Gastrocnemius medialis (tissue), 4 donors: ENCODE measurements around the gene ITGB7.

Experiments
- POLR2A ChIP-seq, 2 donors: fragments of 450-650 bp; IDR thresholded peaks; one replicate each; pipeline ENCODE4 v1.6.1; 2017; ENCODE audit warnings: antibody characterized with exemption in 2 of 2, mild to moderate bottlenecking in 2 of 2, moderate library complexity in 2 of 2
- TF ChIP-seq, protein P1 (sequence below), 5 experiments: fragments of 450-650 bp in 3 of 5; fragments of 200-600 bp in 2 of 5; sonication (generic) in 2 of 5; IDR thresholded peaks in 4 of 5; conservative IDR thresholded peaks in 1 of 5; 1 replicate in 4 of 5; 2 replicates in 1 of 5; pipeline ENCODE4 v1.5.1; 2016 to 2019; ENCODE audit warnings: antibody characterized with exemption in 5 of 5, mild to moderate bottlenecking in 3 of 5, moderate library complexity in 3 of 5

DNA sequence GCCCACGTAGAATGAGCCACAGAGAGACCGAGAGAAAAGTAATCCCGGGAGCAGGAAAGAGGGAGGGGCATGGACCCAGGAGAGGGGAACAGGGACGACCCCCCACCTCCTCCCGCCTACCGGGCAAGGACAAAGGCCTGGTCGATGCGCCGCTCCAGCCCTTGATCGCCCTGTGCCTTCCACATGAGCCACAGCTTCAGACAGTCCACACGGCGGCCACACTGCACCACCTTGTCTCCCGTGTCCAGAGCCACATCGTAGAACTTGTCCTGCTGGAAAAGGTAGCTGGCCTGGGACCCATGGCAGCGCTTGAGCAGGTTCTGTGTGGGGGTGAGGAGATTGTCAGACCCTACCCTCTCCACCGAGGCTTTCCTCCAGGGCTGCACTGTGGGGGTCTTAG is 47.1 kb downstream of the ITGB7 start:
- TF ChIP-seq, protein P1, sequence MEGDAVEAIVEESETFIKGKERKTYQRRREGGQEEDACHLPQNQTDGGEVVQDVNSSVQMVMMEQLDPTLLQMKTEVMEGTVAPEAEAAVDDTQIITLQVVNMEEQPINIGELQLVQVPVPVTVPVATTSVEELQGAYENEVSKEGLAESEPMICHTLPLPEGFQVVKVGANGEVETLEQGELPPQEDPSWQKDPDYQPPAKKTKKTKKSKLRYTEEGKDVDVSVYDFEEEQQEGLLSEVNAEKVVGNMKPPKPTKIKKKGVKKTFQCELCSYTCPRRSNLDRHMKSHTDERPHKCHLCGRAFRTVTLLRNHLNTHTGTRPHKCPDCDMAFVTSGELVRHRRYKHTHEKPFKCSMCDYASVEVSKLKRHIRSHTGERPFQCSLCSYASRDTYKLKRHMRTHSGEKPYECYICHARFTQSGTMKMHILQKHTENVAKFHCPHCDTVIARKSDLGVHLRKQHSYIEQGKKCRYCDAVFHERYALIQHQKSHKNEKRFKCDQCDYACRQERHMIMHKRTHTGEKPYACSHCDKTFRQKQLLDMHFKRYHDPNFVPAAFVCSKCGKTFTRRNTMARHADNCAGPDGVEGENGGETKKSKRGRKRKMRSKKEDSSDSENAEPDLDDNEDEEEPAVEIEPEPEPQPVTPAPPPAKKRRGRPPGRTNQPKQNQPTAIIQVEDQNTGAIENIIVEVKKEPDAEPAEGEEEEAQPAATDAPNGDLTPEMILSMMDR (IDR thresholded peaks at IDR 0.05 in 4 of 5, conservative IDR thresholded peaks at IDR 0.05 in 1 of 5): no peak
- TF ChIP-seq POLR2A (IDR thresholded peaks at IDR 0.05): no peak
